PC-9 (cell line): ENCODE results near the gene ARFIP1.

Experiments
- EZH2 ChIP-seq: fragments of 200-600 bp; sonication (generic); IDR thresholded peaks from 2 replicates; pipeline ENCODE4 v1.8.0; 2017; ENCODE audit warnings: antibody characterized with exemption, low read depth
- TF ChIP-seq, protein P1 (sequence below): fragments of 200-600 bp; sonication (generic); conservative IDR thresholded peaks from 2 replicates; pipeline ENCODE4 v1.6.1; 2017; ENCODE audit warnings: mixed run types, antibody characterized with exemption, mild to moderate bottlenecking, moderate library complexity

DNA sequence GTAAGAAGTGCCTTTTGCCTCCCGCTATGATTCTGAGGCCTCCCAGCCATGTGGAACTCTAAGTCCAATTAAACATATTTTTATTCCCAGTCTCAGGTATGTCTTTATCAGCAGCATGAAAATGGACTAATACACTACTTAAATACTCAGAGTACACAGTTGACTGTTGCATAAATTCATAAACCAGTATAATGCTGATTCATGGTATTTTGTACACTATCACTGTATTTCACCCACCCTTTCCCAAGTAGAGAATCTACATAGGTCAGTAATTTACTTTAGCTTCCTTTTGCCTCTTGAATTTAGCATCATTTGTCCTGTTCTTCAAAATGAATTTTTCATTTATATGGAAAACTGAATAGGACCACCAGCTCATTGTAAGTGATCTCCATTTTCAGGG is 98.1 kb downstream of the ARFIP1 start:
- TF ChIP-seq, protein P1, sequence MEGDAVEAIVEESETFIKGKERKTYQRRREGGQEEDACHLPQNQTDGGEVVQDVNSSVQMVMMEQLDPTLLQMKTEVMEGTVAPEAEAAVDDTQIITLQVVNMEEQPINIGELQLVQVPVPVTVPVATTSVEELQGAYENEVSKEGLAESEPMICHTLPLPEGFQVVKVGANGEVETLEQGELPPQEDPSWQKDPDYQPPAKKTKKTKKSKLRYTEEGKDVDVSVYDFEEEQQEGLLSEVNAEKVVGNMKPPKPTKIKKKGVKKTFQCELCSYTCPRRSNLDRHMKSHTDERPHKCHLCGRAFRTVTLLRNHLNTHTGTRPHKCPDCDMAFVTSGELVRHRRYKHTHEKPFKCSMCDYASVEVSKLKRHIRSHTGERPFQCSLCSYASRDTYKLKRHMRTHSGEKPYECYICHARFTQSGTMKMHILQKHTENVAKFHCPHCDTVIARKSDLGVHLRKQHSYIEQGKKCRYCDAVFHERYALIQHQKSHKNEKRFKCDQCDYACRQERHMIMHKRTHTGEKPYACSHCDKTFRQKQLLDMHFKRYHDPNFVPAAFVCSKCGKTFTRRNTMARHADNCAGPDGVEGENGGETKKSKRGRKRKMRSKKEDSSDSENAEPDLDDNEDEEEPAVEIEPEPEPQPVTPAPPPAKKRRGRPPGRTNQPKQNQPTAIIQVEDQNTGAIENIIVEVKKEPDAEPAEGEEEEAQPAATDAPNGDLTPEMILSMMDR: no peak
- TF ChIP-seq EZH2: no peak
